GM21786 (cell line): ENCODE results near the gene TTC9C.
"Not testable (repeated sequence)": the region's sequence is repeated elsewhere in the genome, so short reads cannot be mapped to it uniquely, and the experiment has no call there.

ENCODE experiments used
- ATAC-seq: cut with Tn5 transposase; IDR thresholded peaks from one replicate; pipeline ENCODE4 v1.9.1; 2021; ENCODE audit not compliant: unreplicated experiment

The TTC9C gene

DNA sequence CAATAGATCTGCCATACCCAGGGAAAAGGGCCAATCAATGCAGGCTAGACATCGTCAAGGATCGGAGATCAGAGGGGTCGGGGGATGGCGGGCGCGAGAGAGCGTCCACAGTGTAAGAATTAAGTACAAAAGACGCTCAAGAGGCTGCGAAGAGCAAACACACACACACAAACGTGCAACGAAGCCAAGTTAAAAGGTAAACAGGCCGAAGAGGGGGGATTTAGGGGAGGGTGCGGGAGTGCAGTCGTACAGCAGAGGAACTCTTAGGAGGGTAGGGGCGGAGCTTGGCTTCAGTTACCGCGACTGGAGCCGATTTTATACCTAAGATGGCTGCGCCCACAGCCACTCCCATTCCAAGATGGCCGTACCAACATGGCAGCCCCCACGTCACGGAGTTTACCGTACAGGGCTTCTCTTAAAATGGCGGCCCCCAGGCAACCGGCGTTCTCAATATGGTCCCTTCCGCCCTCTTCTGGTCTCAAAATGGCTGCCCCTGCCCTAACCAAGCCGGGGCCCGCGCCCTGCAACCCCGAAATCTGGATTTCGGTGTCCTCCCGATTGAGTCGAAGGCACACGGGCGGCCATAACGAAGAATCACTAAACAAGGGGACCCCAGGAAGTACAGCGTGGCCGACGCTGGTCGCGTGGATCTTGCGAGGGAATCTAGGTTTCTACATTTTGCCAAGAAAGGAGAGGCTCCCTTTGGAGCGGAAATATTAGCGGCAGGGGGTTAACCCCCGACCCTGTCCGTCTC, 18.9 kb upstream of the TTC9C start:
- peak; percentile 63 for ATAC-seq

DNA sequence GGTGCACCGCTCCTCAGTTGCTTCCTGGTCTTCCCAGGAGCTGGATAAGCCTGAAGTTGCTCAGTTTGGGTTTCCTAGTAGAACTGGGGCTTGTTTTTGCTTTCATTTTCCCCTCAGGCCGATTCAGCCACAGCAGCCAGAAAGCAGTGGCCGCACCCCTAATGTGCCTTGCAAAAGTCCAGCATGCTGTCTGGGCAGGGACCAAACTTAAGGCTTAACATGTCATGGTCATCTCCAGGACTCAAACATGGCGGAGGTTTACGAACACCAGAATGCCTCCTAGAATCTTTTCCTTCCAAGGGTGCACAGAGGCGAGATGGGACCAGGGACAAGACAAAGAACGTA, 18.3 kb upstream of the TTC9C start:
- ATAC-seq = peak; percentile 5

DNA sequence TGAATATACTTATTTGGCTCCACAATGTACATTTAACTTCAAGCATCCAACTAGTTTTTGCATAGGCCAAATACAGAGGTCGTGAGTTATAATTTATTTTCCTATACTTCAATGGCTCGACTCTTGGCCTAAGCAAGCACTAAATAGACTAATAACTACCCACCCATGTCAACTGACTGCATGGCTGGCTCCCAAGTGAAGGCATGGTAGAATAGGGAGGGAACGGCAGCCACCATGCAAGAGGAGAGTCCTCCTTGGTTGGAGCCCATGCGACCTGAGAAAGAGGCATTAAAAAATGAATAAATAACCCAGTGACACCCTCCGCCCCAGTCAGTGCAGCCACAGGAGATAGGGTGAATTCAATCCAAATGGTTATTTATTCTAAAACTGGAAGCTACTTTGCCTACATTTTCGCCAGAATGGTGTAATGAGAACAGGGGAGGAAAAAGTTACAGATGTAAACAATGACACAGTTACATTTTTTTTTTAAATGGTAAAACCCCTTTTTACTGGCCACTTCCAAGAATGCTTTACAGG, 15.9 kb upstream of the TTC9C start:
- no peak for ATAC-seq

DNA sequence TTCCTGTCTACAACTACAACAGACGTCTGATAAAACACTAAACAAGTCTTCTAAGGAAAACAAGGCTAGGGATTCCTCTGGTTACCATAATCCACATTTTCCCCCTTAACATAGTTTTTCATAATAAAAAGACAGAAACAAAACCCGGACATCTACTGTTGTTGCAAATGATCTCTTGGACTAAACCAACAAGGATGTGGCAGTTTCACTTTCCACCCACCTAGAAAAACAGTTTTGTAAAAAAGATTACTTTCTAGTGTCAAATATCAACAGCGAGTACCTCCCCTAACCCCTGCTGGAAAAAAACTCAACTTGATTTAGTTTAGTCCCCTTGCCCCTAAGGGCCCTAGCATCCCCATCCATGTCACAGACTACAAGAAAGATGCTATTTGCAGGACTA, 15.4 kb upstream of the TTC9C start:
- ATAC-seq = no peak

DNA sequence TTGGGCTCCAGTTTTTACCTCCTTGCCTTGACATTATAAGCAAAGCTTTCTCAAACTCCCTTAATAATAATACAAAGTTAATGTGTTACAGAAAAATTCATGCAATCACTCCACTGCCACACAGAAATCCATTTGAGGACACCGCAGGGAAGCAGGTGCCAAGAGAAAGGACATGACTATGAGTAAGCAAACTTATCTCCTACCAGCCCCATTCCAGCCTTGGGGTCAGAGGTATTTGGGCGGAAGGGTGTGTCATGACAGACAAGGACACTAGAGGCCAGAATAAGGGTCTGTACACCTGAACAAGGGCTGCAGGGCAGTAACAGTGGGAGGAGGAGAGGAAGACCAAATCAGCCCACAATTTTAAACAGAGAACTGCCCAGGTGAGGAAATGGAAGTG, 14.9 kb upstream of the TTC9C start:
- no peak for ATAC-seq

DNA sequence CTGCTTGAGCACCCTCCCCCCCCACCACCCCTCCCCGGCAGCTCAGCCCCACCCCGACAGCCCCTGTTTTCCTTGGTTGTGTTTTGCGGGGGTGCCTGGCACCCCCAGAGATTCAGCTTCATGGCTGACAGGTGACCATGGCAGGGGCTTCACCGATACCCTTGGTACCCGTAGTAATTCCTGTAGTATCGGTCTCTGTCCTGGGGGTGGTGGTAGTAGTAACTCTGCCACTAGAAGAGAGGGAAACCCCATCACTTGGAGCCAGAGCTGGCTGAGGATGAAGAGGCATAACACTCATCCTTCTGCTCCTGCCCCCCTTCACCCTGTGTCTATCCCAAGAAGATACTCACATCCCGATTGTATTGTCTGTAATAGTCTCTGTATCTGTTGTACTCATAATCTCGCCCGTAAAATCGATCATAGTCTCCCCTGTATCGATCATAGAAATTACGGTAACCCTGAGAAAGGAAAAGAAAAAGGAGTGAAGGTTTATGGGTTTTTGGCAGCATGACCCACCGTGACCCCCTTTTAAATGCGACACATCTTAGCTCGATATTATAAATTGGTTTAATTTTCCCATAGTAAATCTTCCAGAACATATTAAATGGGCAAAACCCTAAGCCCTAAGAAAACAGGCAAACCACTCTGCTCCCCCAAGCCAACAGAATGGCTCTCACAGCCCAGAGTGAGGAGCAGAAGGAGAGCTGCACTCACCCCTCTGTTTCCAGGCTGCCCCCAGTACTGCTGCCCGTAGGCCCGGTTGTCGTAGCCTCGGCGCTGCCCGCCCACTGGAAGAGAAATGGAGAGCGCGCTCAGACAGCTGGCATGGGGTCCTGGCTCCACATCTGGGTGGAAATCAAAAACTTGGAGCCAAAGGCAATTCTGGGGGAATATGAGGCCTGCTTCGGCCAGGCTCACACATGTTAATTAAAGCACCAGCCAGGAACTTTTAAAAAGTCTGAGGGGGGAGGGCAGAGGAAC, 12.8 kb upstream of the TTC9C start:
- no peak for ATAC-seq

DNA sequence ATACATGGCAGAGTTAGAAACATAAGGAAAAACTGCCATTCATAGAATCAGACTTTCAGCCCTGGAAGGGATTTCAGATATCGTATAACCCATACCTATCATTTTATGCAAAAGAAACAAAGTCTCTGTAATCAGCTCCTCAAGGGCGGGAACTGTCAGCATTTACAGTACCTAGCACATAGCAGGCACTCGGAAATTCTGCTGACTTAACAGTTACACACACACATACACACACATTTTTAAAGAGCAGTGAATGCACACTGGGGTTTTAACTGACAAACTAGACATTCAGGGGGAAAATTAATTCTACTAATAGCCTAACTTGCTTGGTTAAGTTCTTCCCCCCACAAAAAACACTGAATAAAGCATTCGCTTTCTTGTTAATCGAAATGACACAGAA, 12.1 kb upstream of the TTC9C start:
- no peak for ATAC-seq

DNA sequence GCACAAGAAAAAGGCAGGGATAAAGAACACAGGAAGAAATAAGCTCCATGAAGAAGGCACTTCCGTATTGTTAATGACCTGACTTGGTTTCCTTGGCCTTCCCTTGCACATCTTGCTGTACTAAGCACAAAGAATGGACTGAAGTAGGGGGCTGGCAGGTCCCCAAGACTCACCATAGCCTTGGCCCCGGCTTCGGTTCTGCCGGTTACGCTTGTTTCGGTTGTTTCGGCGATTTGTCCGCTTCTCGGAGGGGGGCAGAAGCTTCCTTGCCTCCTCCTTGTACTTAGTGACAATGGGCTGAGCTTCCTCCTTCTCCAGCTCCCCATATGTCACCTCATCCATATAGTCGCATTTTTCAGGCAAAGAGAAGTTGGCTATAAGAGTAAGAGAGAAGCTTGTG, 11.5 kb upstream of the TTC9C start:
- ATAC-seq = no peak

DNA sequence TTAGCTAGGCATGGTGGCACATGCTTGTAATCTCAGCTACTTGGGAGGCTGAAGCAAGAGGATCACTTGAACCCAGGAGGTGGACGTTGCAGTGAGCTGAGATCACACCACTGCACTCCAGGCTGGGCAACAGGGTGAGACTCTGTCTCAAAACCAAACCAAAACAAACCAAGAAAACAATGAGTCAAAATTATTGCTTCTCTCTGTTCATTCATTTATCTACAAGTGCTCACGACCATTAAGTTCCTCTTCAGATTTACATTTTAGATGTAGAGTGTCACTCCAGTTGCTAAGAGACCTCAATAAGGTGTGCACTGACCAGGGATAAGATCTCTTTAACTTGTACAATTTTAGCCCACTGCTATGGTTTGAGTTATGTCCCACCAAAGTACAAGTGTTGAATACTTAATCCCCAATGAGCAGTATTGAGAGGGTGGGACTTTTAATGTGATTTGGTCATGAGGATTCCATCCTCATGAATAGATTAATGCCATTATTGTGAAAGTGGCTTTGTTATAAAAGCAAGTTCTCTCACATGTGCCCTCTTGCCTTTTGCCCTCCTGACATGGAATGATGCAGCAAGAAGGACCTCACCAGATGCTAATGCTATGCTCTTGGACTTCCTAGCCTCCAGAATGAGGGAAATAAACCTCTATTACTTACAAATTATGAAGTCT, 8.8 kb upstream of the TTC9C start:
- no peak for ATAC-seq

DNA sequence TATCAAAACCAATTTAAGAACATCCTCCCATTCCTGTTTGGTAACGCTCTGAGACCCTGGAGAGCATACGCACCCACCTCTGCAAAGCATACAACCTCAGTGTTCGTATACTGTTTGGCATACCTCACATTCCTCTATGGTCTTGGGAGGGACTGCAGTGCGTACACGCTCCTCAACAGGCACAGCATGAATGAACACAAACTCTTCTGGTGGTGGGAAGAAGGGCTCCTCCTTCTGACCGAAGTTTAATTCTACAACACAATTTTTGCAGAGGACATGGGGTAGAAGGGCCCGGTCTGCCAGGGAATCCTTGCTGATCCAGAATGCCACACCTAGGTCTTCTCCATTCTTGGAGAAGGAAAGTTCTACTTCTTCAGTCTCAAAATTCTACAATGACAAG, 6.3 kb upstream of the TTC9C start:
- ATAC-seq = no peak

DNA sequence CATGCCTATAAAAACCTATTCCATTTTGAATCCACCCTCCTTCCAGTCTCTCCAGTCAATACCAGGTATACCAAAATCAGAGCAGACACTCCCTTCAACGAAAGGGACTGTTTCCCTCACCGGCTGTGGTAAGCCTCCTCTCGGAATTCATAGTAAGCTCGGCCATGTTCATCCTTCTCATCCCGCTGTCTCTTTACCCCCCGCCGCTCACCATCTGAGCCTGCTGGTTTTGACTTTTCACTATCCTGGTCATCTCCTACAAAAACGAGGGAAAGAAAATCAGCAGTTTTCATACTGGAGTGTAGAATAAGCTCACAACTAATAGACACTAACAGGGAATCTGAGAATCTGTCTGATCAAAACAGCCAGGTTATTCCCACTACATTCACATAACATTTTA, 4.1 kb upstream of the TTC9C start:
- ATAC-seq = no peak

DNA sequence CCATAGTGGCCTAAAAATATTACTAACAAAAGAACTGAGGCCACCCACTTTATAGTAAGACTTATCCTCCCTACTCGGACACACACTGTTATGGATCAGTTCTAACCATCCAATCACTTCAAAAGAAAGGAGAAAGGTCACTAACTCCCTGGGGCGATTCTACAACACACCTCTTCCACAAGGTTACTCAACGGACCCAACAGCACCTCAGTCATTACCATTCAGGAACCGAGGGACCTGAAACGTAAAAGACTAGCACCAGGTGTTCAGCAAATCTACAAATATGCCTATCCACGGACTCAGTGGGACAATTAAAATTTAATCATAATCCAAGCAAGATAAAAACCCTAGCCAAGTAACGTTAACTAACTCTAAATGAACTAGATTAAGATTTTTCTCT, 2.6 kb upstream of the TTC9C start:
- ATAC-seq = no peak

DNA sequence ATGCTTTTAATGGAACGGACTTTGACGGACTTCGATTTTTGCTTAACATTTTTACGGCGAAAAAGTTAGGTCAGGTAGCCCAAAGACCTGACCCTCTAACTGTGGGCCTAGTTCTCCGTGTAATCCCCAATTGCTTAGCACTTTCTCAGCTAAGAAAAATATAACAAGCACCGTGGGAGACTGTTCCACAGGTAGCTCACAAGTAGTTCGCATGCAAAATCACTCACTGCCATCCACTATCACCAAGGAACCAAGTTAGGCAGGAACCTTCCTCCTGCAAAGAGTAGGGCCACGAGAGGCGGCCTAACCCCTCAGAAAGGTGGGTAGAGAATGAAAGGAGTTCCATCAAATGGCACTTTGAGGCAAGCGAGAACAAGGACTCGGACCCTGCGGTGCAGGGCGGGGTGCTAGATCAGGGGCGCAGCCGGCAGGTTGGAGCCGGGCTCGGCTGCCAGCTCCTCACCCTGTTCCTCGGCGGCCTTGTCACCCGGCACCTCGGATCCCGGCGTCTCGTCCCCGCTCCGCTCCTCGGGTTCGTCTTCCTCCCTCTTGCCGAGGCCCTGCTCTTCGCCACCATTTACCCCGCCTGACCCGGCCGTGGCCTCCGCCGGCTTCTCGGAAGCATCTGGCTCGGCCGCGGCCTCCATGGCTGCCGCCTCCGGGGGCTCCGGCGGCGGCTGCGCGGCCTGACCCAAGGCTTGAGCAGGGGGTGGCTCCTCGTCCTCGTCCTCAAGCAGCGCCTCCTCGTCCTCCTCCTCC, 2.0 kb upstream of the TTC9C start:
- no peak for ATAC-seq

DNA sequence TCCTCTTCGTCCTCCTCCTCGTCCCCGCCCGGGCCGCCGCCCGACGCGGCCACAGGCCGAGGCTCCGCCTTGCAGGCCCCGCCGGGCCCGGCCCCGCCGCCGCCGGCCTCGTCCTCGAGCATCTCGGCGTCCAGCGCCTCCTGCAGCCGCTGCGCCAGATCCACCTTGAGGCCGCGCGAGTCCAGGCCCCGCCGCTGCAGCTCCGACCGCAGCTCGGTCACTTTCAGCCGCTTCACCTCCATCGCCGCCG, 1.4 kb upstream of the TTC9C start:
- ATAC-seq = no peak

DNA sequence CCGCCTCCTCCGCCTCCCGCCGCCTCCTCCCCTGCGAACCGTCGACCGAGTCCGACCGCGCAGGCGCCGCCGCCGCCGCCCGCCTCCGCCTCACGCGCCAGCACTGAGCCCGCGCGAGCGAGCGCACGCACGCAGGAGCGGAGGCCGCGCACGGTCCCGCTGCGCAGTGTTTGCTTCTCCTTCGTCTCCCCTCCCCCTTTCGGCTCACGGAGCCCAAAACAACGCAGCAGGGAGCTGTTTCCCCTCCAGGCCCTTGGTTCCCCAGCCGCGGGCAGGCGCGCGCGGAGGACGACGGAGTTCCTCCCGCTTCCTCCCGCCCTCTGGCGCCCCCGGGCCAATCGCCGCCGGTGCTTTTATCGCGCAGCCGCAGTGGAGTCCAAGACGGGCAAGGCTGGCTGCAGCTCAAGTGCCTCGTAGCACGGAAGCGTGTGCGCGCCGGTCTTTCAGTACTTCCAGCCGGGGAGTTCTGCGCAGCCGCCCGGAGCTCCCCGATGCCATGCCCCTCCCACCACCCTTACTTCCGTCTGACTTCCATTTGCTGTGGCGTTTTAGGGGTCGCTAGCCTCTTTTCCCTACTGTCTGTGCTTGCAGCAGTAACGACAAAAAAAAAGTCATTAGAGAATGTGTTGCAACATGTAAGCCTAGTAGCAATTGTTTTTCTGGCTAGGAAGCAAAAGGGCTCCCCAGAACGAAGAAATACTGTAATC, 968 bp upstream of the TTC9C start, which contains the start of gene HNRNPUL2:
TSS of gene HNRNPUL2 (minus strand) at position 293 of the 707 bp plus-strand sequence. CDS start 301 bp downstream, outside the sequence.
- ATAC-seq = peak; percentile 60

DNA sequence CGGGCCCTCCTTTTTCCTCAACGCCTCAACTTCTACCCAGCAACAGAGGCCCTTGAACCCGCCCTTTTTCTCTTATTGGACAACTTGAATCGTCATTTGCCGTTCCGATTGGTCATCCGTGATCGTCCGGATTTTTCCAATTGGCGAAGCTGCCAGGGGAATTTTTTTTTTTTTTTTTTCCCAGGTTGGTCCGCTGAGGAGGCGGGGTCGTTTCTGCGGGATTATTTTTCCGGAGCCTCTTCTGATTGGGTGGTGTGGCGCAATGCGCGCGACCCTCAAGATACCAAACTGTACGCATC, 465 bp upstream of the TTC9C start:
- ATAC-seq = peak; percentile 49

DNA sequence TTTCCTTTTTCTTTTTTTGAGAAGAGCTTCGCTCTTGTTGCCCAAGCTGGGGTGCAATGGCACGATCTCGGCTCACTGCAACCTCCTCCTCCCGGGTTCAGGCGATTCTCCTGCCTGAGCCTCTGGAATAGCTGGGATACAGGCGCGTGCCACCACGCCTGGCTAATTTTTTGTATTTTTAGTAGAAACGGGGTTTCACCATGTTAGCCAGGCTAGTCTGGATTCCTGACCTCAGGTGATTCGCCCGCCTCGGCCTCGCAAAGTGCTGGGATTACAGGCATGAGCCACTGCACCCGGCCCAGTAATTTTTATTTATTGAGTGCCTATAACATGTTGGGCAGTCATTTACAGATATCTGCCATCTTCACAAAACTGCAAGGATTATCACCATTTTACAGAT, 1.8 kb downstream of the TTC9C start:
- ATAC-seq = not testable (repeated sequence)

DNA sequence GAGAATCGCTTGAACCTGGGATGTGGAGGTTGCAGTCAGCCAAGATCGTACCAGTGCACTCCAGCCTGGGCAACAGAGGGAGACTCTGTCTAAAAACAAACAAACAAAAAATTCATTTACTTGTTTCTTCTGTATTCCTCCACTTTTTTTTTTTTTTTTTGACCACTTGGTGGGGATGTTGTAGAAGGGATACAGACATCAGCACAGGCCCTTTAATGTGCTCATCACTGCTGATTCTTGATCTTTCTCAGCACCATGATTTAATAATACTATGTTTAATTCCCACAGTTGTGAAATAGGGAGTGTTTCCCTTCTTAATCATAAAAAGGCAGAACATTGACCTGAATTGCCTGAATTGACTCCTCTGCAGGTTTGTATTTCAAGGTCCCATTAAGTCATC, 4.5 kb downstream of the TTC9C start:
- no peak for ATAC-seq

DNA sequence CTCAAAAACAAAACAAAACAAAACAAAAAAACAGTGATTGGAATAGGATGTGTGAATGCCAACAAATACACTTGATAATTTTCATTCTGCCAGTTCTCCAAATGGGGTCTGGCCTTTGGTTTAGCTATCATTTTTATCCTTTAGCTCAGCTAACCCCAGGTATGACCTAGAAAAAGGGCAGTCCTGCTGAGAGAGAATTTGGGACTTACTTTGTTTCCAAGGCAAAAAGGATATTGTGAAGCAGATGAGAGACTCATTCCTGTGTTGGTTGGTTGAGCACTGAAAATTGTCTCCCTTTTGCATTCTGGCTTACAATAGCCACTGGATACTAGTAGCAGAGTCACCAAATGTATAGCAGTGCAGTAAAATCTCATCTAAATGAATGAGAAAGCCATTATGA, 8.9 kb downstream of the TTC9C start:
- ATAC-seq = no peak

DNA sequence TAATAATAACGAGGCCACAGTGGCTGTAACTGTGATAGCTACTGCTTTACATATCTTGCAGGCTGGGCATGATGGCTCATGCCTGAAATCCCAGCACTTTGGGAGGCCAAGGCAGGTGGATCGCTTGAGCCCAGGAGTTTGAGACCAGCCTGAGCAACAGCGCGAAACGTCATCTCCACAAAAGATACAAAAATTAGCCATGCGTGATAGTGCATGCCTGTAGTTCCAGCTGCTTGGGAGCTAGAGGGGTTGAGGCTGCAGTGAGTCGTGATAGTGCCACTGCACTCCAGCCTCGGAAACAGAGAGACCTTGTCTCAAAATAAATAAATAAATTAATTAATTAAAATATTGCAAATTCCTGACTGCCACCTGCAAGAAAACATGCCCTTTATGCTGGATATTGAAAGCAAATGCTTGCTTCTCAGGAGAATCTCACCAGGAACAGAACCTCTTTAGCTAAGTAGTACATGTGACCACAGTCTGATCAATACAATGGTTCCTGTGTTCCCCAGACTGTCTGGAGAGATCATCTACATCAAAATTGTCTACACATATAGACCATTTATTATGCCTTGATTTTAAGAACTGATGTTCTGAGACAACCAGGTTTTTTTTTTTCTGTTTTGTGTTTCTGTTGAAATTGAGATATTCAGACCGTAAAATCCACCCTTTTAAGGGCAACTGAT, 19.3 kb downstream of the TTC9C start:
- no peak for ATAC-seq
